SU-DHL-6 (cell line): ENCODE results near the gene SARM1.

Experiments
- EZH2phosphoT487 ChIP-seq: fragments of 200-600 bp; sonication (generic), shearing (Covaris generic); conservative IDR thresholded peaks from 2 replicates; pipeline ENCODE4 v1.6.1; 2018; ENCODE audit warnings: mild to moderate bottlenecking, antibody characterized with exemption, low read length, moderate library complexity, mixed read lengths
- TF ChIP-seq, protein P1 (sequence below): fragments of 200-600 bp; sonication (generic); IDR thresholded peaks from one replicate; pipeline ENCODE4 v1.5.1; 2017; ENCODE audit warnings: antibody characterized with exemption, mild to moderate bottlenecking, low read length, moderate library complexity; ENCODE audit not compliant: insufficient read depth, poor library complexity, severe bottlenecking

DNA sequence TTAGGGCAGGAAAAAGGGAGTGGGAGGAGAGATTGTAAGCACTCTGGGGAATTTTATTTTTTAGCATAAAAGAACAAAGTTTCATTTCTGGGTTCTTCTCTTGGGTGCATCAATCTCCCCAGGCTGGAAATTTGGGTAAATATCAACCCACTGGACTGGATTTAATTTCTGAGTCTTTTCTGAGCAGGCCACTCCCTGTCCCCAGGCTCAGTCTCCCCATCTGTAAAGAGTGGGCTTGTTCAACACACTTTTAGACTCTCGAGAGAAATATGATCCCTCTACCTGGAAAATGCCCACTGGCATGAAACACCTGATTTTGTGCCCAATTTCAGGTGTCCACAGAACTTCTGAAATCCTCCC is 770 bp upstream of the SARM1 start:
- TF ChIP-seq, protein P1, sequence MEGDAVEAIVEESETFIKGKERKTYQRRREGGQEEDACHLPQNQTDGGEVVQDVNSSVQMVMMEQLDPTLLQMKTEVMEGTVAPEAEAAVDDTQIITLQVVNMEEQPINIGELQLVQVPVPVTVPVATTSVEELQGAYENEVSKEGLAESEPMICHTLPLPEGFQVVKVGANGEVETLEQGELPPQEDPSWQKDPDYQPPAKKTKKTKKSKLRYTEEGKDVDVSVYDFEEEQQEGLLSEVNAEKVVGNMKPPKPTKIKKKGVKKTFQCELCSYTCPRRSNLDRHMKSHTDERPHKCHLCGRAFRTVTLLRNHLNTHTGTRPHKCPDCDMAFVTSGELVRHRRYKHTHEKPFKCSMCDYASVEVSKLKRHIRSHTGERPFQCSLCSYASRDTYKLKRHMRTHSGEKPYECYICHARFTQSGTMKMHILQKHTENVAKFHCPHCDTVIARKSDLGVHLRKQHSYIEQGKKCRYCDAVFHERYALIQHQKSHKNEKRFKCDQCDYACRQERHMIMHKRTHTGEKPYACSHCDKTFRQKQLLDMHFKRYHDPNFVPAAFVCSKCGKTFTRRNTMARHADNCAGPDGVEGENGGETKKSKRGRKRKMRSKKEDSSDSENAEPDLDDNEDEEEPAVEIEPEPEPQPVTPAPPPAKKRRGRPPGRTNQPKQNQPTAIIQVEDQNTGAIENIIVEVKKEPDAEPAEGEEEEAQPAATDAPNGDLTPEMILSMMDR, result no peak
- TF ChIP-seq EZH2phosphoT487, result no peak
